ENCODE results near the gene ZFP36L2.

GRCh38 chr2:43218702-43219382 lies 7.6 kb downstream of the ZFP36L2 start:
- TF ChIP-seq CTCF (conservative IDR thresholded peaks at IDR 0.05 in 1 of 2, IDR thresholded peaks at IDR 0.05 in 1 of 2; ENCODE audit: extremely low read depth in 1 of 2, insufficient read depth in 1 of 2, low read depth in 1 of 2, low read length in 2 of 2), result no peak
- TF ChIP-seq EZH2 (IDR thresholded peaks at IDR 0.05; ENCODE audit: borderline replicate concordance, low read length), result no peak
